ENCODE measurements around the gene COG3. TPM values are rescaled to one million over a fixed set of nuclear protein-coding genes. Genes with fewer than 3 reads are reported as not detected.

Gene COG3
- total and polyA plus RNA-seq, 2 of the 13 experiments (the other 11 are each of a cell fraction or from before 2014, with no cell fraction given) = 37.8 to 47.5 TPM

DNA sequence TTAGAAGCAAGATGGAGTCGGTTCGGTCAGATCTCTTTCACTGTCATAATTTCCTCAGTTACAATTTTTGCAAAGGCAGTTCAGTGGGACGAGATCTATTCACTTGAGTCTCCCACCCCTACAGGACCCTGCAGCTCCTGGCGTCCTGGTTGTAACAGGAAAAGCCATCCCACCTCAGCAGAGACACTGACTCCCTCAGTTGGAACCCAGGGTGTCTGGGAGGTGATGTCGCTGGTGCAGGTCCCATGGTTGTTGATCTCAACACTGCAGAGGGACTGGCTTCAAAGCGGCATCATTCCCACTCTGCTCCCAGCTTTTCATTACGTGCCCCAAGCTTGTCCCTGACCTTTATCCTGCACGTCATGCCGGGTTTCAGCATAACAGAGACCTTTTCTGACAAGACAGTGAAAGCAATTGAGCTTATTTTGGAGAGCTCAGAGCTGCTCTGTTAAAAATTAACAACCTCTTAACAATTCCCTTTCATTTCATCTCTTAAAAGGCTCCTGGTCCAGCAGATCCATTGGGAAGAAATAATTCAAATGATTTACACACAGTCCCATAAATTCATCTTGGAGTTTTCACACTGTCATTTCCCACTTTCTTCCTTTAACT is 17.6 kb upstream of the COG3 start (continued):
- TF ChIP-seq TBP (CRISPR knock-in tag; IDR thresholded peaks at IDR 0.05) (no peak), ZNF24 (IDR thresholded peaks at IDR 0.05) (no peak), ZNF569 (CRISPR knock-in tag; IDR thresholded peaks at IDR 0.05; ENCODE audit: borderline replicate concordance) (no peak), ZNF430 (CRISPR knock-in tag; IDR thresholded peaks at IDR 0.05) (peak; percentile 36; the same call in 1 of the 2 replicates), DMAP1 (CRISPR knock-in tag; IDR thresholded peaks at IDR 0.05) (peak; percentile 18; the same call in 1 of the 2 replicates), KDM4B (CRISPR knock-in tag; IDR thresholded peaks at IDR 0.05) (peak; percentile 68; the same call in 1 of the 2 replicates), HNRNPK (IDR thresholded peaks at IDR 0.05; ENCODE audit: low read depth, low read length, poor library complexity, severe bottlenecking) (no peak), NFE2L1 (CRISPR knock-in tag; IDR thresholded peaks at IDR 0.05; ENCODE audit: borderline replicate concordance) (no peak), ZNF335 (CRISPR knock-in tag; IDR thresholded peaks at IDR 0.05) (peak; percentile 59; the same call in 1 of the 2 replicates), ATF2 (CRISPR knock-in tag; IDR thresholded peaks at IDR 0.05) (peak; percentile 93), RBM22 (optimal IDR thresholded peaks at IDR 0.05; ENCODE audit: low read length) (no peak), GATAD1 (CRISPR knock-in tag; IDR thresholded peaks at IDR 0.05) (peak; percentile 70), ZNF274 (CRISPR knock-in tag; IDR thresholded peaks at IDR 0.05) (0 out of 2 replicates have a peak, but pooled peaks have one; percentile 25), TMF1 (CRISPR knock-in tag; IDR thresholded peaks at IDR 0.05; ENCODE audit: low read depth) (no peak), MATR3 (CRISPR knock-in tag; IDR thresholded peaks at IDR 0.05) (no peak), ZNF496 (CRISPR knock-in tag; IDR thresholded peaks at IDR 0.05; ENCODE audit: insufficient replicate concordance) (no peak), ATF1 (CRISPR knock-in tag; IDR thresholded peaks at IDR 0.05) (peak; percentile 84), SMARCE1 (IDR thresholded peaks at IDR 0.05; ENCODE audit: borderline replicate concordance) (no peak), MED13 (CRISPR knock-in tag; IDR thresholded peaks at IDR 0.05) (peak; percentile 78; the same call in 1 of the 2 replicates), NFKB2 (CRISPR knock-in tag; IDR thresholded peaks at IDR 0.05; ENCODE audit: borderline replicate concordance) (no peak)
- TF ChIP-seq, protein P1, sequence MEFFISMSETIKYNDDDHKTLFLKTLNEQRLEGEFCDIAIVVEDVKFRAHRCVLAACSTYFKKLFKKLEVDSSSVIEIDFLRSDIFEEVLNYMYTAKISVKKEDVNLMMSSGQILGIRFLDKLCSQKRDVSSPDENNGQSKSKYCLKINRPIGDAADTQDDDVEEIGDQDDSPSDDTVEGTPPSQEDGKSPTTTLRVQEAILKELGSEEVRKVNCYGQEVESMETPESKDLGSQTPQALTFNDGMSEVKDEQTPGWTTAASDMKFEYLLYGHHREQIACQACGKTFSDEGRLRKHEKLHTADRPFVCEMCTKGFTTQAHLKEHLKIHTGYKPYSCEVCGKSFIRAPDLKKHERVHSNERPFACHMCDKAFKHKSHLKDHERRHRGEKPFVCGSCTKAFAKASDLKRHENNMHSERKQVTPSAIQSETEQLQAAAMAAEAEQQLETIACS (CRISPR knock-in tag; IDR thresholded peaks at IDR 0.05) = no peak
- TF ChIP-seq, protein P2, sequence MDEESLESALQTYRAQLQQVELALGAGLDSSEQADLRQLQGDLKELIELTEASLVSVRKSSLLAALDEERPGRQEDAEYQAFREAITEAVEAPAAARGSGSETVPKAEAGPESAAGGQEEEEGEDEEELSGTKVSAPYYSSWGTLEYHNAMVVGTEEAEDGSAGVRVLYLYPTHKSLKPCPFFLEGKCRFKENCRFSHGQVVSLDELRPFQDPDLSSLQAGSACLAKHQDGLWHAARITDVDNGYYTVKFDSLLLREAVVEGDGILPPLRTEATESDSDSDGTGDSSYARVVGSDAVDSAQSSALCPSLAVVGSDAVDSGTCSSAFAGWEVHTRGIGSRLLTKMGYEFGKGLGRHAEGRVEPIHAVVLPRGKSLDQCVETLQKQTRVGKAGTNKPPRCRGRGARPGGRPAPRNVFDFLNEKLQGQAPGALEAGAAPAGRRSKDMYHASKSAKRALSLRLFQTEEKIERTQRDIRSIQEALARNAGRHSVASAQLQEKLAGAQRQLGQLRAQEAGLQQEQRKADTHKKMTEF (CRISPR knock-in tag; IDR thresholded peaks at IDR 0.05) = peak; percentile 78
- TF ChIP-seq, protein P3, sequence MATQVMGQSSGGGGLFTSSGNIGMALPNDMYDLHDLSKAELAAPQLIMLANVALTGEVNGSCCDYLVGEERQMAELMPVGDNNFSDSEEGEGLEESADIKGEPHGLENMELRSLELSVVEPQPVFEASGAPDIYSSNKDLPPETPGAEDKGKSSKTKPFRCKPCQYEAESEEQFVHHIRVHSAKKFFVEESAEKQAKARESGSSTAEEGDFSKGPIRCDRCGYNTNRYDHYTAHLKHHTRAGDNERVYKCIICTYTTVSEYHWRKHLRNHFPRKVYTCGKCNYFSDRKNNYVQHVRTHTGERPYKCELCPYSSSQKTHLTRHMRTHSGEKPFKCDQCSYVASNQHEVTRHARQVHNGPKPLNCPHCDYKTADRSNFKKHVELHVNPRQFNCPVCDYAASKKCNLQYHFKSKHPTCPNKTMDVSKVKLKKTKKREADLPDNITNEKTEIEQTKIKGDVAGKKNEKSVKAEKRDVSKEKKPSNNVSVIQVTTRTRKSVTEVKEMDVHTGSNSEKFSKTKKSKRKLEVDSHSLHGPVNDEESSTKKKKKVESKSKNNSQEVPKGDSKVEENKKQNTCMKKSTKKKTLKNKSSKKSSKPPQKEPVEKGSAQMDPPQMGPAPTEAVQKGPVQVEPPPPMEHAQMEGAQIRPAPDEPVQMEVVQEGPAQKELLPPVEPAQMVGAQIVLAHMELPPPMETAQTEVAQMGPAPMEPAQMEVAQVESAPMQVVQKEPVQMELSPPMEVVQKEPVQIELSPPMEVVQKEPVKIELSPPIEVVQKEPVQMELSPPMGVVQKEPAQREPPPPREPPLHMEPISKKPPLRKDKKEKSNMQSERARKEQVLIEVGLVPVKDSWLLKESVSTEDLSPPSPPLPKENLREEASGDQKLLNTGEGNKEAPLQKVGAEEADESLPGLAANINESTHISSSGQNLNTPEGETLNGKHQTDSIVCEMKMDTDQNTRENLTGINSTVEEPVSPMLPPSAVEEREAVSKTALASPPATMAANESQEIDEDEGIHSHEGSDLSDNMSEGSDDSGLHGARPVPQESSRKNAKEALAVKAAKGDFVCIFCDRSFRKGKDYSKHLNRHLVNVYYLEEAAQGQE (IDR thresholded peaks at IDR 0.05; ENCODE audit: borderline replicate concordance in 1 of 2, low read depth in 1 of 2, low read length in 2 of 2) = no peak
- TF ChIP-seq, protein P4, sequence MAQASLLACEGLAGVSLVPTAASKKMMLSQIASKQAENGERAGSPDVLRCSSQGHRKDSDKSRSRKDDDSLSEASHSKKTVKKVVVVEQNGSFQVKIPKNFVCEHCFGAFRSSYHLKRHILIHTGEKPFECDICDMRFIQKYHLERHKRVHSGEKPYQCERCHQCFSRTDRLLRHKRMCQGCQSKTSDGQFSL (CRISPR knock-in tag; IDR thresholded peaks at IDR 0.05) = no peak
